OCI-LY7 (cell line): ENCODE measurements around the gene FAM32A.

Experiments
- CTCF ChIP-seq: fragments of 200-600 bp; sonication (generic); conservative IDR thresholded peaks from 2 replicates; pipeline ENCODE4 v1.5.1; 2014; ENCODE audit warnings: mild to moderate bottlenecking, antibody characterized with exemption, low read length, moderate library complexity, mixed read lengths
- EZH2phosphoT487 ChIP-seq: fragments of 200-600 bp; sonication (generic); IDR thresholded peaks from 2 replicates; pipeline ENCODE4 v1.6.1; 2018; ENCODE audit warnings: low read depth, borderline replicate concordance, mild to moderate bottlenecking, mixed run types, antibody characterized with exemption, low read length, moderate library complexity, mixed read lengths

GRCh38 chr19:16213076-16213475 lies 27.9 kb downstream of the FAM32A start:
- TF ChIP-seq CTCF: no peak
- TF ChIP-seq EZH2phosphoT487: no peak
